Endothelial cell of umbilical vein (primary cell): ENCODE measurements around the gene DTX3.

ENCODE experiments used
- EZH2 ChIP-seq: IDR thresholded peaks from 2 replicates; pipeline ENCODE4 v1.6.1; 2012; ENCODE audit warnings: borderline replicate concordance, low read depth, mild to moderate bottlenecking, moderate library complexity, low read length, inconsistent platforms; ENCODE audit not compliant: severe bottlenecking
- FOS ChIP-seq: IDR thresholded peaks from 2 replicates; pipeline ENCODE4 v1.6.1; 2011; ENCODE audit warnings: mild to moderate bottlenecking, low read length, moderate library complexity, borderline replicate concordance; ENCODE audit not compliant: insufficient read depth
- GATA2 ChIP-seq: IDR thresholded peaks from 2 replicates; pipeline ENCODE4 v1.7.0; 2011; ENCODE audit warnings: low read depth, mild to moderate bottlenecking, moderate library complexity, mixed read lengths, low read length; ENCODE audit not compliant: insufficient read length, insufficient read depth
- MYC ChIP-seq: IDR thresholded peaks from one replicate; pipeline ENCODE4 v1.6.1; 2011; ENCODE audit warnings: mild to moderate bottlenecking, low read depth, low read length
- POLR2A ChIP-seq: IDR thresholded peaks from 2 replicates; pipeline ENCODE4 v1.6.1; 2012; ENCODE audit warnings: low read depth, mild to moderate bottlenecking, control low read depth, low read length
- POLR2AphosphoS5 ChIP-seq: IDR thresholded peaks from 2 replicates; pipeline ENCODE4 v1.6.1; 2012; ENCODE audit warnings: low read depth, mild to moderate bottlenecking, control low read depth, low read length, moderate library complexity; ENCODE audit not compliant: insufficient read depth
- TF ChIP-seq, protein P1 (sequence below), 2 donors: IDR thresholded peaks; 1 replicate in 1 of 2; 2 replicates in 1 of 2; pipeline ENCODE4 v1.5.1; 2011; ENCODE audit warnings: low read length in 2 of 2, mild to moderate bottlenecking in 2 of 2, moderate library complexity in 2 of 2, control low read depth in 1 of 2, inconsistent platforms in 1 of 2, low read depth in 1 of 2; ENCODE audit not compliant: insufficient read depth in 1 of 2; ENCODE audit errors: extremely low read depth in 1 of 2

DNA sequence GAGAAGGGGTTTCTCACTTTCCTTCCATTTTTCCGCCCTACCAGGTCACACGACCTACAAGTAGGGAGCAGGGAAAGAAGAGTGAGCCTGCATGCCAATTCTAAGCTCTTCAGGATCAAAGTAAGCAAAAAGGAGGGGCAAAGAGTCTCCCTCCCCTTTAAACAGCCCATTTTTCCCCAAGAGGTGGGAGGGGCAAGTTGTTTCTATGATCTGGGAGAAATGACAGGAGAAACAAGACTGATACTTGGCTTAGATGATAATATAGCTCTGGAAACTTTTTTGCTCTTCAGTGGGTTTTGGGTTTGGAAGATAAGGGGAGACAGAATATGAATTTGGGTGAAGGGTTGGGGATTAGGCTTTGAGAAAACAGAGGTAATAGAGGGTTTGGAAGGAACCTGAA lies 1.8 kb downstream of the DTX3 start:
- TF ChIP-seq FOS (no peak), MYC (no peak), POLR2AphosphoS5 (no peak), POLR2A (no peak), EZH2 (no peak), GATA2 (no peak)
- TF ChIP-seq, protein P1, sequence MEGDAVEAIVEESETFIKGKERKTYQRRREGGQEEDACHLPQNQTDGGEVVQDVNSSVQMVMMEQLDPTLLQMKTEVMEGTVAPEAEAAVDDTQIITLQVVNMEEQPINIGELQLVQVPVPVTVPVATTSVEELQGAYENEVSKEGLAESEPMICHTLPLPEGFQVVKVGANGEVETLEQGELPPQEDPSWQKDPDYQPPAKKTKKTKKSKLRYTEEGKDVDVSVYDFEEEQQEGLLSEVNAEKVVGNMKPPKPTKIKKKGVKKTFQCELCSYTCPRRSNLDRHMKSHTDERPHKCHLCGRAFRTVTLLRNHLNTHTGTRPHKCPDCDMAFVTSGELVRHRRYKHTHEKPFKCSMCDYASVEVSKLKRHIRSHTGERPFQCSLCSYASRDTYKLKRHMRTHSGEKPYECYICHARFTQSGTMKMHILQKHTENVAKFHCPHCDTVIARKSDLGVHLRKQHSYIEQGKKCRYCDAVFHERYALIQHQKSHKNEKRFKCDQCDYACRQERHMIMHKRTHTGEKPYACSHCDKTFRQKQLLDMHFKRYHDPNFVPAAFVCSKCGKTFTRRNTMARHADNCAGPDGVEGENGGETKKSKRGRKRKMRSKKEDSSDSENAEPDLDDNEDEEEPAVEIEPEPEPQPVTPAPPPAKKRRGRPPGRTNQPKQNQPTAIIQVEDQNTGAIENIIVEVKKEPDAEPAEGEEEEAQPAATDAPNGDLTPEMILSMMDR (IDR thresholded peaks at IDR 0.05; ENCODE audit: extremely low read depth in 1 of 2, insufficient read depth in 1 of 2, low read depth in 1 of 2, low read length in 2 of 2), result no peak
